ENCODE measurements around the gene ZNF343. TPM values are rescaled to one million over a fixed set of nuclear protein-coding genes. Genes with fewer than 3 reads are reported as not detected.

The ZNF343 gene
- total and polyA plus RNA-seq, 2 of the 8 experiments (the other 6 are each of a cell fraction or from before 2014, with no cell fraction given), result 1.8 to 5.0 TPM

DNA sequence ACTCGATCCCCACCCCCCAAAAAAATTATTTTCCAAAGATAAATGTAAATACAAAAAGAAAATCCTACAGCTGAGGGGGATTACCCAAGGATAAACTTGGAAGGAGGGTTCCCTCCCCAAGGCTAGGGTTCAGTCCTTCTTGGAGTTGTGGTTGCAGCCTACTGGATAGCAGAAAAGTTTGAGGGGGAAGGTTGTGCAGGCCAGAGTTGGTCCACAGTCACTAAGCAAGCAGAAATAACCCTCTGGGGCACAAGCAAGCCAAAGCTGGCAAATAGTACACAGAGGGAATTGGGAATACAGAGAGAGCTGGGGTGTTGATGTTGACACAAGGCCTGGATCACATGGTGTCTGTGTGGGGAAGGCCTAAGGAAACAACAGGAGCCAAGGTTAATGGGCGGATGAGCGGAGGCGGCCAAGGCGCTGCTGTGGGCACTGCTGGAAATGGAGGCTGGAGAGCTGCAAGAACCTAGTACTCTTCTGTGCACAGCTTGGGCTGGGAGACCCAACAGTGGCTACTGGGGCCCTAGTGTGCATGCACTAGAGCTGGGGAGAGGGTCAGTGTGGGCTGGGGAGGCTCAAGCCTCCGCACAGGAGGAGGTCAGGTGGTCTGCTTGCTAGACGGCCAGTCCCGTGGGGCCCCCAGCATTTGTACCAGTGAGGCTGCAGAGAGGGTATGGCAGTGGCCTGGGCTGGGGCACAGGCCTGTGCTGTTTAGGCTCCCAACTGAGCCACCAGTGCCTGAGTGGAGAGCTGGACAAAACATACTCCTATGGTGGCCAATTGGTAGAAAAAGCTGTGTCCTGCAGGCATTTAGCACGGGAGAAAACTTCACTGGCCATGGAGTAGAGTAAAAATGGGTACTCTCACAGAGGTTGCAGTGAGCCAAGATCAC, 32.6 kb downstream of the ZNF343 start:
- Histone ChIP-seq H3K79me2 (ENCODE audit: control insufficient read depth in 1 of 2, insufficient read depth in 2 of 2, low read length in 2 of 2) (no peaks in the 10 kb centered on the region), H3K36me3 (ENCODE audit: control insufficient read depth in 2 of 4, insufficient read depth in 4 of 4, low read length in 3 of 4) (no peaks in the 10 kb centered on the region), H3K4me3 (ENCODE audit: extremely low read depth in 1 of 4, insufficient read depth in 2 of 4, low read depth in 3 of 4, low read length in 4 of 4) (no peak overlapping the region), H2BK12ac (ENCODE audit: low read depth, low read length) (no peak overlapping the region), H3K4ac (replicated peaks; ENCODE audit: insufficient read length, low read depth, low read length) (no peak overlapping the region), H4K8ac (ENCODE audit: extremely low read depth, insufficient read depth, low read length) (peak overlapping the region; percentile 71; the same call in 1 of the 2 replicates), H3K9me3 (ENCODE audit: insufficient read depth in 2 of 2, low read depth in 1 of 2, low read length in 1 of 2) (no peaks in the 10 kb centered on the region; a peak in 1 of 4 replicates), H3K23me2 (ENCODE audit: low read depth, low read length) (peaks cover 2% of the 10 kb centered on the region; the same call in 1 of the 2 replicates), H4K5ac (ENCODE audit: insufficient read length, low read depth, low read length) (no peak overlapping the region), H2BK120ac (replicated peaks; ENCODE audit: low read depth, low read length) (no peak overlapping the region), H3K23ac (ENCODE audit: insufficient read length) (no peak overlapping the region), H3K56ac (replicated peaks; ENCODE audit: insufficient read length, low read depth, low read length) (no peak overlapping the region), H3K4me1 (replicated peaks in 1 of 4; ENCODE audit: control insufficient read depth in 3 of 4, insufficient read depth in 4 of 4, low read length in 3 of 4) (no peaks in the 10 kb centered on the region), H2AK5ac (ENCODE audit: low read depth, low read length) (0 out of 2 replicates have a peak overlapping the region, but pooled peaks have one; percentile 9), H3K9ac (replicated peaks in 1 of 4; ENCODE audit: extremely low read depth in 1 of 4, low read depth in 3 of 4, low read length in 3 of 4) (no peak overlapping the region), H3K14ac (ENCODE audit: insufficient read length) (no peak overlapping the region), H3K27me3 (replicated peaks in 1 of 4; ENCODE audit: control insufficient read depth in 3 of 4, extremely low read depth in 1 of 4, insufficient read depth in 3 of 4, low read length in 3 of 4) (no peaks in the 10 kb centered on the region; a peak in 1 of 7 replicates), H3K27ac (ENCODE audit: low read depth, low read length) (no peak overlapping the region), H4K91ac (replicated peaks; ENCODE audit: insufficient read length, low read length) (no peak overlapping the region), H2AFZ (ENCODE audit: low read length) (no peak overlapping the region), H3K79me1 (ENCODE audit: low read depth, low read length) (no peaks in the 10 kb centered on the region), H3K18ac (ENCODE audit: extremely low read depth, low read length) (no peak overlapping the region), H4K20me1 (replicated peaks in 1 of 2; ENCODE audit: control insufficient read depth in 1 of 2, insufficient read depth in 2 of 2, low read length in 2 of 2) (no peaks in the 10 kb centered on the region), H2BK15ac (ENCODE audit: low read length) (no peak overlapping the region), H2BK5ac (ENCODE audit: low read depth, low read length) (no peak overlapping the region), H3K4me2 (ENCODE audit: insufficient read depth in 1 of 2, low read depth in 2 of 2, low read length in 2 of 2) (no peak overlapping the region), H2BK20ac (ENCODE audit: low read length) (no peak overlapping the region)
- 92% methylated on average over 9 of the region's 9 CpGs; no CpG with 5 or more reads in 1 of the 2 experiments for WGBS, 2 experiments (ENCODE audit: extremely low coverage in 1 of 2, insufficient coverage in 1 of 2, insufficient read length in 1 of 2, insufficient replicate concordance in 2 of 2, low coverage in 1 of 2, low lambda C conversion rate in 2 of 2, missing lambda C conversion rate in 1 of 2)
- ChIA-PET CTCF (ENCODE audit: partially characterized antibody) (interaction anchor here (0.6 to 2.4 kb wide), 14 partner anchors 8 to 235 kb away, joined by 3 to 13 read pairs (median 5); no protein-coding TSS in a partner anchor), POLR2A (ENCODE audit: partially characterized antibody) (interaction anchor here (1.0 to 2.5 kb wide), 2 partner anchors 9 to 12 kb away, joined by 4 to 25 read pairs; no protein-coding TSS in a partner anchor)
- DNase-seq (ENCODE audit: low read depth in 1 of 2, low spot score in 2 of 2) (no peak), FAIRE-seq (no peak)
- TF ChIP-seq ASH2L (IDR thresholded peaks at IDR 0.05; ENCODE audit: low read length) (no peak), RBBP5 (IDR thresholded peaks at IDR 0.05; ENCODE audit: borderline replicate concordance, low read depth, low read length) (no peak), SIRT6 (IDR thresholded peaks at IDR 0.05; ENCODE audit: low read length) (no peak), BRCA1 (IDR thresholded peaks at IDR 0.05; ENCODE audit: low read depth, low read length) (no peak), CHD1 (IDR thresholded peaks at IDR 0.05; ENCODE audit: low read depth, low read length) (no peak), BCL11A (IDR thresholded peaks at IDR 0.05; ENCODE audit: low read depth in 2 of 2, low read length in 2 of 2) (no peak), TAF7 (optimal IDR thresholded peaks at IDR 0.05; ENCODE audit: borderline replicate concordance, low read depth, low read length) (no peak), EP300 (IDR thresholded peaks at IDR 0.05; ENCODE audit: borderline replicate concordance in 1 of 2, low read depth in 2 of 2, low read length in 2 of 2) (no peak), TBP (IDR thresholded peaks at IDR 0.05; ENCODE audit: low read depth, low read length) (no peak)
- TF ChIP-seq, protein P1, sequence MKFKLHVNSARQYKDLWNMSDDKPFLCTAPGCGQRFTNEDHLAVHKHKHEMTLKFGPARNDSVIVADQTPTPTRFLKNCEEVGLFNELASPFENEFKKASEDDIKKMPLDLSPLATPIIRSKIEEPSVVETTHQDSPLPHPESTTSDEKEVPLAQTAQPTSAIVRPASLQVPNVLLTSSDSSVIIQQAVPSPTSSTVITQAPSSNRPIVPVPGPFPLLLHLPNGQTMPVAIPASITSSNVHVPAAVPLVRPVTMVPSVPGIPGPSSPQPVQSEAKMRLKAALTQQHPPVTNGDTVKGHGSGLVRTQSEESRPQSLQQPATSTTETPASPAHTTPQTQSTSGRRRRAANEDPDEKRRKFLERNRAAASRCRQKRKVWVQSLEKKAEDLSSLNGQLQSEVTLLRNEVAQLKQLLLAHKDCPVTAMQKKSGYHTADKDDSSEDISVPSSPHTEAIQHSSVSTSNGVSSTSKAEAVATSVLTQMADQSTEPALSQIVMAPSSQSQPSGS (IDR thresholded peaks at IDR 0.05; ENCODE audit: low read length), result no peak

Data from H1 (cell line).